GM23338 (cell line): ENCODE results near the gene SNX10. TPM values are rescaled to one million over a fixed set of nuclear protein-coding genes. Genes with fewer than 3 reads are reported as not detected.

Experiments used
- ATAC-seq: fragments of 200-7000 bp; cut with Tn5 transposase; 3 replicates; pipeline ENCODE4 v1.9.1; 2020
- DNase-seq: peaks from one replicate; pipeline ENCODE4 v3.0.0-alpha.2; 2015; ENCODE audit warnings: low spot score
- H2AFZ ChIP-seq: fragments of 200-600 bp; sonication (generic); 2 replicates; pipeline ENCODE4 v1.8.0; 2016; ENCODE audit warnings: antibody characterized with exemption, mild to moderate bottlenecking, moderate library complexity
- H3F3A ChIP-seq: fragments of 200-600 bp; sonication (generic); replicated peaks from 2 replicates; pipeline ENCODE4 v1.8.0; 2017; ENCODE audit warnings: antibody characterized with exemption, mixed run types, low read depth
- H3K27ac ChIP-seq: fragments of 200-600 bp; sonication (generic); 2 replicates; pipeline ENCODE4 v1.6.1; 2016; ENCODE audit warnings: low read depth
- H3K27me3 ChIP-seq: fragments of 200-600 bp; sonication (generic); 2 replicates; pipeline ENCODE4 v1.8.0; 2016; ENCODE audit warnings: mild to moderate bottlenecking, mixed run types, moderate library complexity; ENCODE audit not compliant: insufficient read depth
- H3K36me3 ChIP-seq: fragments of 200-600 bp; sonication (generic); 2 replicates; pipeline ENCODE4 v1.8.0; 2016; ENCODE audit warnings: mild to moderate bottlenecking; ENCODE audit not compliant: insufficient read depth
- H3K4me1 ChIP-seq: fragments of 200-600 bp; sonication (generic); 2 replicates; pipeline ENCODE4 v1.8.0; 2016; ENCODE audit warnings: mild to moderate bottlenecking, moderate library complexity; ENCODE audit not compliant: insufficient read depth
- H3K4me2 ChIP-seq: fragments of 200-600 bp; sonication (generic); 2 replicates; pipeline ENCODE4 v1.7.1; 2017; ENCODE audit warnings: mixed run types
- H3K4me3 ChIP-seq: fragments of 200-600 bp; sonication (generic); 2 replicates; pipeline ENCODE4 v1.6.1; 2016; ENCODE audit warnings: mixed run types
- H3K79me2 ChIP-seq: fragments of 200-600 bp; sonication (generic); replicated peaks from 2 replicates; pipeline ENCODE4 v1.8.0; 2017; ENCODE audit warnings: mild to moderate bottlenecking; ENCODE audit not compliant: insufficient read depth
- H3K9me2 ChIP-seq: fragments of 200-600 bp; sonication (generic); 2 replicates; pipeline ENCODE4 v1.8.0; 2017; ENCODE audit not compliant: insufficient read depth
- H4K20me1 ChIP-seq: fragments of 200-600 bp; sonication (generic); replicated peaks from 2 replicates; pipeline ENCODE4 v1.8.0; 2017; ENCODE audit warnings: mild to moderate bottlenecking; ENCODE audit not compliant: insufficient read depth
- H3K27ac Mint-ChIP-seq: 2 replicates; pipeline ENCODE4 v1.8.0; 2020; ENCODE audit warnings: inconsistent platforms, mild to moderate bottlenecking, moderate library complexity, mixed read lengths
- H3K27me3 Mint-ChIP-seq: 3 replicates; pipeline ENCODE4 v1.8.0; 2022; ENCODE audit warnings: low read depth, mild to moderate bottlenecking, moderate library complexity, mixed read lengths, inconsistent platforms; ENCODE audit not compliant: insufficient read depth, poor library complexity
- H3K36me3 Mint-ChIP-seq: 3 replicates; pipeline ENCODE4 v1.8.0; 2021; ENCODE audit warnings: low read depth, mild to moderate bottlenecking, inconsistent platforms, moderate library complexity, mixed read lengths
- H3K4me1 Mint-ChIP-seq: 3 replicates; pipeline ENCODE4 v1.8.0; 2020; ENCODE audit warnings: mild to moderate bottlenecking, inconsistent platforms, mixed read lengths
- H3K4me3 Mint-ChIP-seq: 3 replicates; pipeline ENCODE4 v1.8.0; 2021; ENCODE audit warnings: moderate library complexity, mild to moderate bottlenecking, inconsistent platforms, mixed read lengths
- H3K9me3 Mint-ChIP-seq: 3 replicates; pipeline ENCODE4 v1.8.0; 2020; ENCODE audit warnings: moderate library complexity, mild to moderate bottlenecking, inconsistent platforms, mixed read lengths
- CREB1 ChIP-seq: fragments of 250-450 bp; sonication (Bioruptor Pico); IDR thresholded peaks from 2 replicates; pipeline ENCODE4 v1.5.0; 2020; ENCODE audit warnings: low read depth, mild to moderate bottlenecking, moderate library complexity
- EZH2 ChIP-seq: fragments of 200-600 bp; sonication (generic); IDR thresholded peaks from one replicate; pipeline ENCODE4 v1.8.0; 2017; ENCODE audit warnings: antibody characterized with exemption, mild to moderate bottlenecking, low read depth; ENCODE audit not compliant: unreplicated experiment
- EZH2phosphoT487 ChIP-seq: fragments of 200-600 bp; sonication (generic); IDR thresholded peaks from one replicate; pipeline ENCODE4 v1.8.1; 2018; ENCODE audit warnings: antibody characterized with exemption; ENCODE audit not compliant: unreplicated experiment
- JUNB ChIP-seq: IDR thresholded peaks from one replicate; pipeline ENCODE4 v1.6.1; 2016; ENCODE audit warnings: antibody characterized with exemption; ENCODE audit not compliant: unreplicated experiment
- POLR2AphosphoS5 ChIP-seq: IDR thresholded peaks from 2 replicates; pipeline ENCODE4 v1.6.1; 2016; ENCODE audit warnings: antibody characterized with exemption, low read depth
- REST ChIP-seq: IDR thresholded peaks from one replicate; pipeline ENCODE4 v1.6.1; 2018; ENCODE audit warnings: antibody characterized with exemption; ENCODE audit not compliant: unreplicated experiment
- STAT1 ChIP-seq: IDR thresholded peaks from one replicate; pipeline ENCODE4 v1.6.1; 2016; ENCODE audit warnings: antibody characterized with exemption; ENCODE audit not compliant: unreplicated experiment
- ZNF114 ChIP-seq: fragments of 250-450 bp; sonication (Bioruptor Pico); IDR thresholded peaks from 2 replicates; pipeline ENCODE4 v1.5.0; 2020; ENCODE audit warnings: mild to moderate bottlenecking, moderate library complexity
- polyA plus RNA-seq: library from polyadenylated mRNA; unstranded; fragments of >200 nt; fragmentation: Nextera tagmentation; extraction: Ambion mirVana; gene quantifications from 2 replicates; pipeline ENCODE4 v1.2.1, GENCODE V29; 2016
- total RNA-seq: library from RNA; depleted of rRNA; stranded (reverse); fragments of >200 nt; shearing (Covaris generic); gene quantifications from 2 replicates; pipeline ENCODE4 v1.2.3, GENCODE V29; 2014

SNX10 gene
- total and polyA plus RNA-seq, 2 experiments from 2014 or later, result 15.8 to 17.8 TPM

GRCh38 chr7:26326211-26326610 lies 34.5 kb downstream of the SNX10 start (continued):
- TF ChIP-seq EZH2, result no peak
- no peak for TF ChIP-seq CREB1
- no peak for TF ChIP-seq EZH2phosphoT487

GRCh38 chr7:26328498-26329390 lies 37.1 kb downstream of the SNX10 start:
- Histone ChIP-seq H3F3A (no peaks in the 10 kb centered on the region), H3K4me2 (no peak overlapping the region), H2AFZ (no peak overlapping the region), H3K27me3 (no peaks in the 10 kb centered on the region), H3K27ac (no peak overlapping the region), H3K4me1 (no peaks in the 10 kb centered on the region), H3K79me2 (no peaks in the 10 kb centered on the region), H3K36me3 (no peaks in the 10 kb centered on the region), H3K9me2 (no peaks in the 10 kb centered on the region), H4K20me1 (no peaks in the 10 kb centered on the region), H3K4me3 (no peak overlapping the region)
- ATAC-seq (no peak), DNase-seq (no peak)
- no peak for TF ChIP-seq EZH2phosphoT487
- Mint-ChIP-seq H3K4me3 (no peak overlapping the region), H3K36me3 (peaks cover 10% of the 10 kb centered on the region; the same call in 1 of the 3 replicates), H3K4me1 (peaks cover under 1% of the 10 kb centered on the region; the same call in 2 of the 3 replicates), H3K27me3 (peaks cover 7% of the 10 kb centered on the region), H3K27ac (no peak overlapping the region), H3K9me3 (peaks cover 4% of the 10 kb centered on the region)

- ATAC-seq (no peak), DNase-seq (no peak)
- Mint-ChIP-seq H3K4me3 (no peak overlapping the region), H3K9me3 (peaks cover 4% of the 10 kb centered on the region), H3K4me1 (peaks cover 8% of the 10 kb centered on the region), H3K27me3 (peaks cover 7% of the 10 kb centered on the region), H3K36me3 (peaks cover 10% of the 10 kb centered on the region; the same call in 1 of the 3 replicates), H3K27ac (no peak overlapping the region)
- Histone ChIP-seq H2AFZ (no peak overlapping the region), H4K20me1 (no peaks in the 10 kb centered on the region), H3K4me3 (no peak overlapping the region), H3K79me2 (no peaks in the 10 kb centered on the region), H3K36me3 (no peaks in the 10 kb centered on the region), H3K9me2 (no peaks in the 10 kb centered on the region), H3K4me1 (peaks cover 6% of the 10 kb centered on the region; the same call in 1 of the 2 replicates), H3K4me2 (no peak overlapping the region), H3F3A (no peaks in the 10 kb centered on the region), H3K27ac (no peak overlapping the region), H3K27me3 (no peaks in the 10 kb centered on the region)
- TF ChIP-seq ZNF114 (no peak), JUNB (no peak), CREB1 (no peak), REST (no peak), POLR2AphosphoS5 (no peak), STAT1 (no peak)
These were observed 38.0 kb downstream of the SNX10 start for GRCh38 chr7:26329520-26330255.
